Activated CD8-positive, alpha-beta memory T cell treated with anti-CD3 and anti-CD28 coated beads, Interleukin-2, amount 50 U/mL, for 1 hour (primary cell): ENCODE data around the gene SCGB1D1.
"Not testable (repeated sequence)": the region's sequence is repeated elsewhere in the genome, so short reads cannot be mapped to it uniquely, and the experiment has no call there.

Experiments
- DNase-seq: peaks from one replicate; pipeline ENCODE4 v3.0.0-alpha.2; 2020; ENCODE audit errors: extremely low read depth

Gene SCGB1D1

GRCh38 chr11:62166371-62166770 is 23.6 kb upstream of the SCGB1D1 start:
- DNase-seq: no peak

GRCh38 chr11:62169448-62169847 is 20.6 kb upstream of the SCGB1D1 start:
- no peak for DNase-seq

- no peak for DNase-seq
Observed at GRCh38 chr11:62169935-62170334, 20.1 kb upstream of the SCGB1D1 start.

GRCh38 chr11:62171261-62171723 is 18.7 kb upstream of the SCGB1D1 start:
- peak; percentile 20 for DNase-seq

GRCh38 chr11:62172294-62172693 is 17.7 kb upstream of the SCGB1D1 start:
- DNase-seq: no peak

- no peak for DNase-seq
Observed at GRCh38 chr11:62176766-62177165, 13.2 kb upstream of the SCGB1D1 start.

GRCh38 chr11:62179995-62180394 is 10.0 kb upstream of the SCGB1D1 start:
- no peak for DNase-seq

- DNase-seq: no peak
Observed at GRCh38 chr11:62181097-62181496, 8.9 kb upstream of the SCGB1D1 start.

- DNase-seq: no peak
Observed at GRCh38 chr11:62182147-62182891, 7.7 kb upstream of the SCGB1D1 start.

GRCh38 chr11:62186195-62186594 is 3.8 kb upstream of the SCGB1D1 start:
- DNase-seq: no peak

GRCh38 chr11:62193952-62194351 is 3.9 kb downstream of the SCGB1D1 start:
- DNase-seq: no peak

- DNase-seq: not testable (repeated sequence)
Observed at GRCh38 chr11:62195010-62195409, 5.0 kb downstream of the SCGB1D1 start.

GRCh38 chr11:62195945-62196344 is 5.9 kb downstream of the SCGB1D1 start:
- no peak for DNase-seq

GRCh38 chr11:62197400-62197799 is 7.4 kb downstream of the SCGB1D1 start:
- DNase-seq: not testable (repeated sequence)

GRCh38 chr11:62201376-62201775 is 11.4 kb downstream of the SCGB1D1 start:
- no peak for DNase-seq

- no peak for DNase-seq
Observed at GRCh38 chr11:62202910-62203309, 12.9 kb downstream of the SCGB1D1 start.

GRCh38 chr11:62204430-62204829 is 14.4 kb downstream of the SCGB1D1 start:
- no peak for DNase-seq

- no peak for DNase-seq
Observed at GRCh38 chr11:62205441-62205840, 15.4 kb downstream of the SCGB1D1 start.

GRCh38 chr11:62206276-62207066 is 16.5 kb downstream of the SCGB1D1 start:
- not testable (repeated sequence) for DNase-seq

GRCh38 chr11:62208785-62209144 is 18.7 kb downstream of the SCGB1D1 start:
- no peak for DNase-seq

- DNase-seq: no peak
Observed at GRCh38 chr11:62217191-62217748, 27.3 kb downstream of the SCGB1D1 start.

GRCh38 chr11:62221498-62221897 is 31.5 kb downstream of the SCGB1D1 start:
- no peak for DNase-seq

GRCh38 chr11:62223095-62223494 is 33.1 kb downstream of the SCGB1D1 start:
- DNase-seq: no peak
